H1 (cell line): ENCODE results near the gene ENDOU.

Experiments
- BRCA1 ChIP-seq: IDR thresholded peaks from 2 replicates; pipeline ENCODE4 v1.6.1; 2012; ENCODE audit warnings: low read depth, low read length, improper control_type of control experiment
- CEBPB ChIP-seq: IDR thresholded peaks from 2 replicates; pipeline ENCODE4 v1.6.1; 2012; ENCODE audit warnings: low read depth, low read length
- CTCF ChIP-seq, 3 experiments: IDR thresholded peaks; 1 replicate in 2 of 3; 2 replicates in 1 of 3; pipeline versions ENCODE4 v1.5.1 to v1.6.1; 2011; ENCODE audit warnings: low read length in 3 of 3, mild to moderate bottlenecking in 3 of 3, inconsistent platforms in 2 of 3, low read depth in 1 of 3, moderate library complexity in 1 of 3; ENCODE audit not compliant: insufficient read depth in 1 of 3; ENCODE audit errors: control extremely low read depth in 1 of 3
- EZH2 ChIP-seq: fragments of 200-600 bp; sonication (generic); IDR thresholded peaks from 2 replicates; pipeline ENCODE4 v1.7.1; 2012; ENCODE audit warnings: low read depth, mild to moderate bottlenecking, moderate library complexity, low read length, inconsistent platforms; ENCODE audit not compliant: severe bottlenecking
- MAX ChIP-seq: IDR thresholded peaks from 2 replicates; pipeline ENCODE4 v1.6.1; 2012; ENCODE audit warnings: inconsistent platforms
- POLR2A ChIP-seq, 2 experiments: IDR thresholded peaks; 1 replicate in 1 of 2; 2 replicates in 1 of 2; pipeline ENCODE4 v1.6.1; 2011; ENCODE audit warnings: low read depth in 2 of 2, low read length in 2 of 2, mild to moderate bottlenecking in 2 of 2; ENCODE audit errors: control extremely low read depth in 1 of 2
- POLR2AphosphoS5 ChIP-seq: IDR thresholded peaks from 2 replicates; pipeline ENCODE4 v1.6.1; 2011; ENCODE audit warnings: low read depth, low read length
- RAD21 ChIP-seq, 2 experiments: IDR thresholded peaks in 1 of 2; conservative IDR thresholded peaks in 1 of 2; 2 replicates each; pipeline ENCODE4 v1.6.1; 2011; ENCODE audit warnings: low read depth in 2 of 2, low read length in 2 of 2, improper control_type of control experiment in 1 of 2, inconsistent platforms in 1 of 2, mild to moderate bottlenecking in 1 of 2, moderate library complexity in 1 of 2
- RFX5 ChIP-seq: IDR thresholded peaks from 2 replicates; pipeline ENCODE4 v1.6.1; 2011; ENCODE audit warnings: low read depth, low read length, improper control_type of control experiment, borderline replicate concordance
- SP1 ChIP-seq: IDR thresholded peaks from 2 replicates; pipeline ENCODE4 v1.6.1; 2011; ENCODE audit warnings: low read depth, low read length

GRCh38 chr12:47752552-47752951, 27.3 kb upstream of the ENDOU start:
- TF ChIP-seq CTCF (IDR thresholded peaks at IDR 0.05; ENCODE audit: control extremely low read depth in 1 of 3, insufficient read depth in 1 of 3, low read depth in 1 of 3, low read length in 3 of 3) (no peak), MAX (no peak), EZH2 (no peak), POLR2A (IDR thresholded peaks at IDR 0.05; ENCODE audit: control extremely low read depth in 1 of 2, low read depth in 2 of 2, low read length in 2 of 2) (no peak), RFX5 (no peak), CEBPB (no peak), BRCA1 (no peak), POLR2AphosphoS5 (no peak), RAD21 (IDR thresholded peaks at IDR 0.05 in 1 of 2, conservative IDR thresholded peaks at IDR 0.05 in 1 of 2; ENCODE audit: low read depth in 2 of 2, low read length in 2 of 2) (no peak), SP1 (no peak)
